Left forelimb (tissue), 1 donor: Measurements from ENCODE around the gene FBLL1.
"Not testable (repeated sequence)": the region's sequence is repeated elsewhere in the genome, so short reads cannot be mapped to it uniquely, and the experiment has no call there.

Experiments used
- DNase-seq: peaks from one replicate; pipeline ENCODE4 v3.0.0-alpha.2; 2018; ENCODE audit warnings: low spot score

Gene FBLL1

DNA sequence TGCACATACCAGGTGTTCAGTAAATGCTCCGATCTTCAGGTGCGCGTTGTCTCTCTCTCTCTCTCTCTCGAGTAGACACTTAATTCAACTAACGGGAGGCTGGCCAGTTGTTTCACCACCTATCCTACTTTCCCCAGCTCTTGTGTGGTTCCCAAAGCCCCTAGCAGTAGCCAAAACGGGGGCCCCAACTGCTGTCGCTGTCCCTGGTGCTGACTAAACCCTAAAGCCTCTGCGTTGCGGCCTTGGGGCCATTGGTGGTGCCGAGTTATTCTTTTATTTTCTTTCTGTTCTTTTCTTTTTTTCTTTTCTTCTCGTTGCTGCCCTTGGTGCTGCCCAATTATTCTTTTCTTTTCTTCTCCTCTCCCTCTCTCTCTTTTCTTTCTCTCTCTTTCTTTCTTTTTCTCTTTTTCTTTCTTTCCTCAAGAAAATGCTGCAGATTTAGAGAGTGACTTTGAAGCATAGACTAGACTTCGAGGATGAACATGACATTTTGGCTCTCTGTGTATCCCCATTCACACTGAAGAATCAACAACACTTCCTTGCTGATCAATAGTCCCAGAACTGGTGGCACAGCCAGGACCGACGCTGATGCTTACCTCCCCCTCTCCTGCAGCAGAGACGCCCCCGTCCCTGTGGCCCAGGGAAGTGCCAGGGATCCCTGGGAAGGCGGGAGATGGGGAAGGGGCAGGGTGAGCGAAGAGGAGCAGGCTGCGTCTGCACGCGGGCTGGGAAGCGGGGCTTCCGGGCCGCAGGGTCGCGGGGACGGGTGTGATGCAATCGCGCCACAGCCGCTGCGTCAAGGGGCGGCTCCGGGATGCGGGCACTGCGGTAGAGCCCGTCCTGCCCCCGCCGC, at the start of gene FBLL1:
FBLL1 (plus strand) TSS at position 785 of the 853 bp plus-strand sequence. CDS start 200 bp downstream, outside the sequence.
- DNase-seq: no peak

GRCh38 chr5:168480601-168481000, 48.5 kb upstream of the FBLL1 start:
- no peak for DNase-seq

GRCh38 chr5:168481330-168481788, 47.7 kb upstream of the FBLL1 start:
- no peak for DNase-seq

DNA sequence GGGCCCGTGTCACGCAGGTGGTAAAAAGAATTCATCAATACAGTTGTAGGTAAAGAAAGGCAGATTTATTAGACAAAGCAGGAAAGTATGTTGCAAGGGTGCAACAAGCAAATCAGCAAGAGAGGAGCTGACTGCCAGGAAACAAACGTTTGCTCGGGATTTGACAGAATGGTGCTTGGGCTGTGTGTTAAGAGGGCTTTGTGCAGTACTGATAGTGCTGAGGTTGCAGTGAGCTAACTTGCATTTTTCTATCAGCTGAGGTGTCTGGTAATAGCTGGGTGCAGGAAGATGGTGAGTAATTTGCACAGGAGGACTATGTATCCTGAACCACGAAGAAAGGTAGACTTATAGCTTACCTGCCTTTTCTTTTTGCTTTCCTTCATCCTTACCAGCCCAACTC, 46.7 kb upstream of the FBLL1 start:
- DNase-seq: no peak

- peak; percentile 97 for DNase-seq
These were observed 42.8 kb upstream of the FBLL1 start, which contains the start of gene RARS1 for GRCh38 chr5:168486136-168486879. TSS of gene RARS1 (plus strand) at chr5:168486471. CDS start at chr5:168486499, 28 bp downstream.

GRCh38 chr5:168489059-168489458, 40.0 kb upstream of the FBLL1 start:
- DNase-seq: no peak

DNA sequence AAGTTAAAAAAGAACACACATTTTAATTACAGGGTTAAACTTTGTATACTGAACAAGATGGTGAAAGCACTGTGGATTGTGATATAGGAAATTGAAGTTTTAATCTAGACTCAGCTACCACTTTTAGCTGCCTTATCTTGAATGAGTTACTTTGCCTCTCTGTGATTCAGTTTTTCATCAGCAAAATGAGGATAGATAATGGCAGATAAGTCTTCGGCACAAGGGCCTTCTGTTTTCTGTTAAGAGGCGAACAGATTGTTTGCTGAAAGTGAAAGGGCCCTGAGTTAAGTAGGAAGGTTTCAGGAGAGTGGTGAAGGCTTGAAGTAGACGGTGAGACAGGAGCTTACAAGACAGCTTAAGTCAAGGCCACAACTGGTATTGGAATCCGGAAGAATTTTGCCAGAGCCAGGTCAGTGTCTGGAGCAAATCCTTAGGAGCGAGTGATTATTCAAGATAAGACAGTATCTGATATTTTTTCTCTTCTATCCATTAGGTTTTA, 35.0 kb upstream of the FBLL1 start:
- DNase-seq: no peak

- no peak for DNase-seq
These were observed 26.4 kb upstream of the FBLL1 start for GRCh38 chr5:168502563-168503237.

DNA sequence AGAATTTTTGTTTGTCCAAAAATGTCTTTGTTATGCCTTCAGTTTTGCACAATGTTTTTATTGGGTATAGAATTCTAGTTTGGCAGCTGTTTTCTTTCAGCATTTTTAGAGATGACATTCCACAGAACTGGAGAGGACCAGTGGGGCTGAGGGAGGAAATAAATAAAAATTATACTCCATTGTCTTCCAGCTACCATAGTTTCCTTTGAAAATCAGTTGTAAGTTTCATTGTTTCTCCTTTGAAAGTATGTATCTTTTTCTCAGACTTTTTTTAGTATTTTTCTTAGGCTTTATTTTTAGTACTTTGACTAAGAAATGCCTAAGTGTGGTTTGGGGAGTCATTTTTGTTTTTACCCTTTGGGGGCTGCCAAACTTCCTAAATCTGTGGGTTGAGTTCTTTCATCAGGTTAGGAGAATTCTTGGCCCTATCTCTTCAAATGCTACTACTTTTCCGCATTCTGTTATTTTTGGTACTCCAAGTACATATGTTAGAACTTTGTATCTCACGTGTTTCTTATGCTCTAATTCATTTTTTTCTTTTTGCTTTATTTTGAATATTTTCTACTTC, 15.2 kb upstream of the FBLL1 start:
- no peak for DNase-seq

- no peak for DNase-seq
These were observed 3.2 kb upstream of the FBLL1 start for GRCh38 chr5:168525856-168526255.

- no peak for DNase-seq
These were observed 1.3 kb upstream of the FBLL1 start for GRCh38 chr5:168527756-168528295.

GRCh38 chr5:168529374-168530234, 499 bp downstream of the FBLL1 start:
- DNase-seq: no peak

DNA sequence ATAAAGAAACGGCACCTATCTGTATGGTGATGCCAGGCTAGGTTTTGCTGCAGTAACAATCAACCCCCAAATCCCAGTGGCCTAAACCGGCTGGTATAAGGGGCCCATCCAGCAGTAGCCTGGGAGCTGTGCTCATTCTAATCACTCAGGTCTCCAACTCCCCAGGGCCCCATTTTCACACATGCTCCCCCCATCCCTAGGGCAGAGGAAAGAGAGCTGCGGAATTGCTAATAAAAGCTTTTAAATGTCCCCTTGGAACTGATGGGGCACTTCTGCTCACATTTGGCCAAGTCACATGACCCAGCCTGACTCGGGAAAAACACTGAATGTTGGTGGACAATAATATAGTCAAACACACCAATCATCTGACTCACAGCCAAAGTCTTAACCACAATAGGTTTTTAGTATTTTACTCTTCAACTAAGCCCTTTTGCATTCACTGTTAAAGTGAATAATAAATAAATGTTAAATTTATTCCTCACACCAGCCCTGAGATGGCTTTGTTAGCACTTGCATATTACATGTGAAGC, 1.6 kb downstream of the FBLL1 start:
- DNase-seq: no peak

GRCh38 chr5:168531191-168531590, 2.1 kb downstream of the FBLL1 start:
- no peak for DNase-seq

GRCh38 chr5:168531987-168532864, 3.1 kb downstream of the FBLL1 start:
- DNase-seq: no peak

- not testable (repeated sequence) for DNase-seq
These were observed 5.2 kb downstream of the FBLL1 start for GRCh38 chr5:168534351-168534750.

DNA sequence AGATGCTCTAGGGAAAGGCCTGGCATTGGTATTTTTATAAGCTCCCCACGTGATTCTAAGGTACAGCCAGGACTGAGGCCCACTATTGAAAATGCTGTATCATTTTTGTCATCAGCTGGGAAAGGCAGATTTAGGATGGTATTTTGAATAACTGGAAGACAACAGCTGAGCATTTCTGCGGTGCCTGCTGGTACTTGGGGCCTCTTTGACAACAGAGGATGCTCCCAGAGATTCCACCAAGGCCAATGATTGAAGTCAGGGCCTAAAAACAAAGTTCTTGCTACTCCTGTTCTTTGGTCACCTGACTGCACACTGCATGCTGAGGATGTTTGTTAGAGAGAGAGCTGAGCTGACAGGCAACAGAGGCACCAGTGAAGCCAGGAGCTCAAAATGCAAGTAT, 8.1 kb downstream of the FBLL1 start:
- no peak for DNase-seq

DNA sequence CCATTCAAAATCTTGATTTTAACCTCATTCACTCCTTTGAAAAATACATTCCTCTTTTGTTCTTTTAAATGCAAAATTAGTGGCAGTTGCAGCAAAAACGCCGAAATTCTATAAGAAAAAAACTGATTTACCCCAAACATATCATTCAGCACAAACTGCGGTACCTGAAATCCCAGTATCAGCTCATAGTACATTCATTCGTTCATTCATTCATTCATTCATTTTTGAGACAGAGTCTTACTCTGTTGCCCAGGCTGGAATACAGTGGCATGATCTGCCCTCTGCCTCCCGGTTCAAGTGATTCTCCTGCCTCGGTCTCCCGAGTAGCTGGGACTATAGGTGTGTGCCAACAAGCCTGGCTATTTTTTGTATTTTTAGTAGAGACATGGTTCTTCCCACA, 20.4 kb downstream of the FBLL1 start:
- no peak for DNase-seq

DNA sequence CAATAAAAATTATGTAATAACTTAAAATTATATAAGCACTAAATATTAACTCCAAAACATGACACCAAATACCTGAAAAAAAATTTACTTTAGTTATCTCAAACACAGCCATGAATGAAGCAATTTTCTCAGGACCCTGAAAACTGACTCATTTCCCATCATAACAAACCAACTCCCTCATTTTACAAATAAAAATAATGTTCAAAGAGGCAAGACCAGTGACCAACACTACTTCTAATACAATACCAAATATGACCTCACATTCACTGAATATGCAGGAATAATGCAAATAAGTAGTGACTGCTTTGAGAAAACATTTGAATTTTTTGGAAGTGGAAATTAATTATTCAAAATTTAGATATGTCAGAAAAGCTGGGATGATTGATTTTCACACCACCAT, 21.6 kb downstream of the FBLL1 start:
- no peak for DNase-seq
